ENCODE results near the gene RNF146. TPM values are rescaled to one million over a fixed set of nuclear protein-coding genes. Genes with fewer than 3 reads are reported as not detected.
A peak's percentile ranks its signal among the peaks of the same experiment; 100 is the strongest.

Gene RNF146
- total and polyA plus RNA-seq, 11 donors, result 25.5 to 78.9 (median 45.3) TPM

DNA sequence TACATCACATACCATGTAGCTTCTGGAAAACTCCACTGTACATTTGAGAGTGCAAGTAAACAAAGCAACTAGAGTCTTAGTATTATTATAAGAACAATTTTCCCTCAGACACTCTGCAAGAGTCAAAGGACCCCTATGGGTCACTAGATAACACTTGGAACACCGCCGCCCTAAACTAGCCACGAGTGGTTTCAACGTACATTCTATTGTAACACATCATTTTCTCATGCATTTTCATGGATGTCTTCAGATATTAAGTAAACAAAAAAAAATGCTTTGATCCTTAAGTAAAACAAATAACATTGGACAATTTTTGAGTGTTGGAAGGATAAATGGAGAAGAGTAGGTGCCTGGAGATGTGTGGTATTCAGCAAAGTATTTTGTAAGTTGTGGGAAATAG is 3.2 kb upstream of the RNF146 start:
- 64 to 69% (median 67%) methylated on average over 4 of the region's 4 CpGs for WGBS, 4 donors
- TF ChIP-seq, protein P1, sequence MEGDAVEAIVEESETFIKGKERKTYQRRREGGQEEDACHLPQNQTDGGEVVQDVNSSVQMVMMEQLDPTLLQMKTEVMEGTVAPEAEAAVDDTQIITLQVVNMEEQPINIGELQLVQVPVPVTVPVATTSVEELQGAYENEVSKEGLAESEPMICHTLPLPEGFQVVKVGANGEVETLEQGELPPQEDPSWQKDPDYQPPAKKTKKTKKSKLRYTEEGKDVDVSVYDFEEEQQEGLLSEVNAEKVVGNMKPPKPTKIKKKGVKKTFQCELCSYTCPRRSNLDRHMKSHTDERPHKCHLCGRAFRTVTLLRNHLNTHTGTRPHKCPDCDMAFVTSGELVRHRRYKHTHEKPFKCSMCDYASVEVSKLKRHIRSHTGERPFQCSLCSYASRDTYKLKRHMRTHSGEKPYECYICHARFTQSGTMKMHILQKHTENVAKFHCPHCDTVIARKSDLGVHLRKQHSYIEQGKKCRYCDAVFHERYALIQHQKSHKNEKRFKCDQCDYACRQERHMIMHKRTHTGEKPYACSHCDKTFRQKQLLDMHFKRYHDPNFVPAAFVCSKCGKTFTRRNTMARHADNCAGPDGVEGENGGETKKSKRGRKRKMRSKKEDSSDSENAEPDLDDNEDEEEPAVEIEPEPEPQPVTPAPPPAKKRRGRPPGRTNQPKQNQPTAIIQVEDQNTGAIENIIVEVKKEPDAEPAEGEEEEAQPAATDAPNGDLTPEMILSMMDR (IDR thresholded peaks at IDR 0.05), result no peak
- TF ChIP-seq POLR2A (IDR thresholded peaks at IDR 0.05), result no peak

DNA sequence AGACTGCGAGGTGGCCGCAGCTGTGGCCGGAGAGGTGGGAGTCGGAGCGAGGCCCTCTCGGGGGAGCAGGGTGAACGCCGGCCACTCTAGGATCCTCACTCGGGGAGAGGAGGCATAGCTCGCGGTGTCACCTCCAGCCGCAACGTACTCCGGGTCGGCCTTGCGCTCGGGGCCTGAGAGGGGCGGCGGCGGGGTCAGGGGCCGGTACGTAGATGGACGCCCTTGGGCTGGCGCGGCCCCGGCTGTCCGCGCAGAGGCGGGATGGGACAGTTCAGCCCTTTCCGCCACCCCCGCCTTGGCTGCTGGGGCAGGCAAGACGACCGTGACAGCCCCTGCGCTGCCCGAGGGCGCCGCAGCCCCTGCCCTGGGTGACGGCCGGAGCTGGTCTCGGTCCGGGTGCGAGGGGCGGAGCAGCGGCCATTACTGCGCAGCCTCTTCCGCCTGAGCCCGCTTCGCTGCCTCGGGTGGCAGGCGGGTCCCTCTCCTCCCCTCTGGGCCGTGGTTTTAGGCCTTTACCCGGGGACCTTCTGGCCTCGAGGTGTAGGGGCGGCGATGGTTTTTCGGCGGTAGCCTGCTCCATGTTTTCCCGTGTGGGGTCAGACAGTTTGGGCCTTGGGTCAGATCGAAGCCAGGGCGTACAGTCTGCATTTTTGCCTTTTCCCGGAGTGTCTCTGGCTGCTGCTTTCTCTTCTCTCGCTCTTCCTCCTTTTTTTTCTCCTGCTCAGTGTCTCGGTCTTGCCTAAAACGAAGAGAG is 405 bp downstream of the RNF146 start:
- WGBS, 4 donors, result 0 to 1% (median 1%) methylated on average over 18 to 64 of the region's 64 CpGs
- H3K4me1 ChIP-seq, result peaks cover 0 to 47% (median 30%) of the 10 kb centered on the region in 12 donors
- H3K9me3 ChIP-seq, result no peaks in the 10 kb centered on the region
- H3K4me3 ChIP-seq, result peak overlapping the region; percentile 63 to 95 (median 88)
- no peaks in the 10 kb centered on the region for H3K27me3 ChIP-seq
- no peaks in the 10 kb centered on the region for H3K36me3 ChIP-seq
- peak overlapping the region; percentile 95 to 100 (median 99) for H3K27ac ChIP-seq
- ATAC-seq, result peak; percentile 36 to 88 (median 83)
- TF ChIP-seq, protein P1 (IDR thresholded peaks at IDR 0.05), result no peak
- peak in 1 of 2 donors; percentile 90 for TF ChIP-seq POLR2A (IDR thresholded peaks at IDR 0.05)
- peak in 4 of 5 donors; percentile 59 to 83 (median 68) for DNase-seq
- intact Hi-C loops (cut with DNase I), result loop anchor here in 5 of 10 donors (5.0 to 10.0 kb wide), 4 partner anchors 75 to 462 kb away; partner anchors contain the start of gene ECHDC1 (in 1 of the 5)

More for the DNA sequence above, 3.2 kb upstream of the RNF146 start:
- DNase-seq, result no peak
- H3K27ac ChIP-seq, result no peak overlapping the region
- H3K4me3 ChIP-seq, result no peak overlapping the region
- H3K36me3 ChIP-seq, result no peaks in the 10 kb centered on the region
- ATAC-seq, result no peak
- H3K9me3 ChIP-seq, result no peaks in the 10 kb centered on the region
- H3K4me1 ChIP-seq, result peaks cover 0 to 12% (median 5%) of the 10 kb centered on the region in 12 donors
- H3K27me3 ChIP-seq, result no peaks in the 10 kb centered on the region
- intact Hi-C loops (cut with DNase I), result loop anchor here in 2 of 10 donors (10.0 kb wide), 1 partner anchor 459 kb away; no protein-coding TSS in a partner anchor

DNA sequence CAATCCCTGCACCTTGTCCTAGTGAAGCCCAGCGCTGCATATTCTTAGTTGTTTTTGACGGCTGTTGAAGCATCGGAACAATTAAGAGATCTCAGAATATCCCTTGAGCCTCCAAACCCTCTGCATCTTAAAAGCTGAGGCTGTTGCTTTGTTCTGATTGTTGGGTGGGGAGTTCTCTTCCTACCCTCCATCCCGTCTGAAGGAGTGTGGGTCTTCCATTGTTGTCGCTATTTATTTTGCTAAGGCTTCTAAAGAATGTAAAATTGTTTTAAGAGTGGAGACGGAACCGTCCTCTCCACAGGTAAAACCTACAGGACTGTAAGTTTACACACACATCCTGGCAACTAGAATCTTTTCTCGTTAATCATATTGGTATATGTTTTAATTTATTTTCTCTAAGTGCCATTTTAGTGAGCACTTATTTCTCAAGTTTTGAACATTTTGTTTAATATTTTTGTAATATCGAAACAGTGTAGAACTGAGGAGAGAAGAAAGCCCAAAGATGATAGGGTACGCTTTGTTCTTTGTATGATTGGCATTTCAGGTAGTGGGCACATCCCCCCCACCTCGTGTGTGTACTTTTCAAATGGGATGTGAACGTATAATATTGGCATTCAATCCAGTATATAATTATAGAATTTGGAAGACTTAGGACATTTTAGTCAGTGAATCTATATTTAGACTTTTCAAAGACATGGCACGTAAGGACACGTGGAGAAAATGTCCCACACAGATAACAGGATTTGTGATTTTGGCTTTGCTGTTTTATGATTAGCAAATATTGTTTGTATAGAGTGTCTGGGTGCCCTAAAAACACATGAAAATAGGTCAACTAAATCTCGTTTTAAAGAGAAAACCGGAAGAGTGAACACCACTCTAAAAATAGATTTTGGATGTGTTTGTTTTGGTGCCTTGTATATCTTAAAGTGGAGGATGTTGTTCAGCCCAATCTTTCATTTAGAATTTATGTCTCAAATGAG is 1.3 kb downstream of the RNF146 start:
- DNase-seq (no peak), ATAC-seq (peak in 2 of 4 donors; percentile 2 to 36)
- Histone ChIP-seq H3K27ac (peak overlapping the region; percentile 95 to 100 (median 99)), H3K4me3 (peak overlapping the region; percentile 63 to 95 (median 88)), H3K9me3 (no peaks in the 10 kb centered on the region), H3K27me3 (no peaks in the 10 kb centered on the region), H3K4me1 (peaks cover 0 to 55% (median 39%) of the 10 kb centered on the region in 12 donors), H3K36me3 (no peaks in the 10 kb centered on the region)
- TF ChIP-seq POLR2A (IDR thresholded peaks at IDR 0.05), result no peak
- TF ChIP-seq, protein P1 (IDR thresholded peaks at IDR 0.05), result no peak
- intact Hi-C loops (cut with DNase I), result loop anchor here in 5 of 10 donors (5.0 to 10.0 kb wide), 4 partner anchors 74 to 463 kb away; partner anchors contain the start of gene ECHDC1 (in 1 of the 5)
- 1 to 2% (median 1%) methylated on average over 16 of the region's 16 CpGs for WGBS, 4 donors

All from heart left ventricle (tissue), 16 donors.